SK-N-SH treated with all-trans-retinoic acid at 6 μM for 48 hours (cell line): Measurements from ENCODE around the gene PSAPL1.

ENCODE experiments used
- ATAC-seq: fragments of 200-7000 bp; cut with Tn5 transposase; 3 replicates; pipeline ENCODE4 v1.9.1; 2020; ENCODE audit warnings: mild to moderate bottlenecking, moderate library complexity
- ARNTL ChIP-seq: fragments of 450-650 bp; formaldehyde crosslinking; IDR thresholded peaks from 2 replicates; pipeline ENCODE4 v1.5.0; 2020; ENCODE audit warnings: low read depth, mild to moderate bottlenecking, moderate library complexity, borderline replicate concordance
- BACH2 ChIP-seq: fragments of 250-450 bp; sonication (Bioruptor Pico); IDR thresholded peaks from 2 replicates; pipeline ENCODE4 v1.9.0; 2021; ENCODE audit warnings: mild to moderate bottlenecking, borderline replicate concordance
- CREB5 ChIP-seq: fragments of 250-450 bp; sonication (Bioruptor Pico); IDR thresholded peaks from 2 replicates; pipeline ENCODE4 v1.5.1; 2020; ENCODE audit warnings: low read depth, mild to moderate bottlenecking, moderate library complexity
- CSDC2 ChIP-seq: fragments of 250-450 bp; sonication (Bioruptor Pico); IDR thresholded peaks from 2 replicates; pipeline ENCODE4 v1.5.0; 2020; ENCODE audit warnings: mild to moderate bottlenecking, moderate library complexity
- ESRRG ChIP-seq: fragments of 250-450 bp; sonication (Bioruptor Pico); IDR thresholded peaks from 2 replicates; pipeline ENCODE4 v1.6.1; 2021; ENCODE audit warnings: mild to moderate bottlenecking
- GLIS3 ChIP-seq: fragments of 250-450 bp; sonication (Bioruptor Pico); IDR thresholded peaks from 2 replicates; pipeline ENCODE4 v1.5.0; 2020; ENCODE audit warnings: mild to moderate bottlenecking, moderate library complexity
- ISL1 ChIP-seq: fragments of 250-450 bp; sonication (Bioruptor Pico); IDR thresholded peaks from 2 replicates; pipeline ENCODE4 v2.1.2; 2022; ENCODE audit warnings: mild to moderate bottlenecking, moderate library complexity
- OSR1 ChIP-seq: fragments of 250-450 bp; sonication (Bioruptor Pico); IDR thresholded peaks from 2 replicates; pipeline ENCODE4 v1.8.0; 2022; ENCODE audit warnings: moderate library complexity, mild to moderate bottlenecking, inconsistent platforms
- PATZ1 ChIP-seq: fragments of 250-450 bp; sonication (Bioruptor Pico); IDR thresholded peaks from 2 replicates; pipeline ENCODE4 v1.8.0; 2020; ENCODE audit warnings: mild to moderate bottlenecking, moderate library complexity, borderline replicate concordance
- POU6F1 ChIP-seq: fragments of 250-450 bp; sonication (Bioruptor Pico); IDR thresholded peaks from 2 replicates; pipeline ENCODE4 v1.8.0; 2021; ENCODE audit warnings: low read depth, mild to moderate bottlenecking, moderate library complexity, borderline replicate concordance
- PPARA ChIP-seq: fragments of 250-450 bp; sonication (Bioruptor Pico); IDR thresholded peaks from 2 replicates; pipeline ENCODE4 v1.5.0; 2020; ENCODE audit warnings: mild to moderate bottlenecking, borderline replicate concordance
- RARB ChIP-seq: fragments of 250-450 bp; sonication (Bioruptor Pico); IDR thresholded peaks from 2 replicates; pipeline ENCODE4 v1.8.0; 2021; ENCODE audit warnings: mild to moderate bottlenecking, moderate library complexity
- SNAI2 ChIP-seq: fragments of 250-450 bp; sonication (Bioruptor Pico); IDR thresholded peaks from 2 replicates; pipeline ENCODE4 v1.5.0; 2020; ENCODE audit warnings: mild to moderate bottlenecking, moderate library complexity
- TCF4 ChIP-seq: fragments of 250-450 bp; sonication (Bioruptor Pico); IDR thresholded peaks from 2 replicates; pipeline ENCODE4 v1.8.0; 2021; ENCODE audit warnings: mild to moderate bottlenecking, moderate library complexity, borderline replicate concordance
- TOX ChIP-seq: fragments of 250-450 bp; sonication (Bioruptor Pico); IDR thresholded peaks from 2 replicates; pipeline ENCODE4 v1.8.0; 2021; ENCODE audit warnings: mild to moderate bottlenecking, moderate library complexity, borderline replicate concordance
- ZFP3 ChIP-seq: fragments of 250-450 bp; sonication (Bioruptor Pico); IDR thresholded peaks from 2 replicates; pipeline ENCODE4 v1.5.0; 2020; ENCODE audit warnings: mild to moderate bottlenecking, moderate library complexity
- ZFP30 ChIP-seq: fragments of 450-650 bp; formaldehyde crosslinking; IDR thresholded peaks from 2 replicates; pipeline ENCODE4 v1.5.0; 2022; ENCODE audit warnings: mild to moderate bottlenecking, moderate library complexity
- ZNF565 ChIP-seq: fragments of 450-650 bp; formaldehyde crosslinking; conservative IDR thresholded peaks from 2 replicates; pipeline ENCODE4 v1.5.0; 2020; ENCODE audit warnings: low read depth, mild to moderate bottlenecking, moderate library complexity
- ZNF70 ChIP-seq: fragments of 450-650 bp; formaldehyde crosslinking; IDR thresholded peaks from 2 replicates; pipeline ENCODE4 v1.5.0; 2020; ENCODE audit warnings: mild to moderate bottlenecking, moderate library complexity
- ZNF8 ChIP-seq: fragments of 450-650 bp; formaldehyde crosslinking; IDR thresholded peaks from 2 replicates; pipeline ENCODE4 v1.5.0; 2020; ENCODE audit warnings: mild to moderate bottlenecking, moderate library complexity

The PSAPL1 gene

GRCh38 chr4:7470522-7471128 is 35.9 kb upstream of the PSAPL1 start (continued):
- TF ChIP-seq ZNF565 (CRISPR knock-in tag) = no peak
- no peak for TF ChIP-seq ARNTL (CRISPR knock-in tag)
- no peak for TF ChIP-seq TCF4 (CRISPR knock-in tag)
- TF ChIP-seq TOX (CRISPR knock-in tag) = no peak
- TF ChIP-seq ESRRG (CRISPR knock-in tag) = no peak
- TF ChIP-seq BACH2 (CRISPR knock-in tag) = no peak
- TF ChIP-seq OSR1 (CRISPR knock-in tag) = no peak
- no peak for TF ChIP-seq ZNF70 (CRISPR knock-in tag)
- TF ChIP-seq ZFP30 (CRISPR knock-in tag) = no peak
- TF ChIP-seq ISL1 (CRISPR knock-in tag) = no peak
- TF ChIP-seq ZNF8 (CRISPR knock-in tag) = no peak
- no peak for TF ChIP-seq SNAI2 (CRISPR knock-in tag)

GRCh38 chr4:7470111-7470510 is 35.4 kb upstream of the PSAPL1 start:
- no peak for ATAC-seq
- no peak for TF ChIP-seq RARB
- no peak for TF ChIP-seq POU6F1 (CRISPR knock-in tag)
- TF ChIP-seq BACH2 (CRISPR knock-in tag) = no peak
- no peak for TF ChIP-seq ISL1 (CRISPR knock-in tag)
- TF ChIP-seq TCF4 (CRISPR knock-in tag) = no peak
- TF ChIP-seq CREB5 = no peak
- TF ChIP-seq ZFP3 (CRISPR knock-in tag) = no peak
- no peak for TF ChIP-seq ZNF8 (CRISPR knock-in tag)
- TF ChIP-seq OSR1 (CRISPR knock-in tag) = no peak
- no peak for TF ChIP-seq PATZ1 (CRISPR knock-in tag)
- no peak for TF ChIP-seq ZNF70 (CRISPR knock-in tag)
- TF ChIP-seq CSDC2 (CRISPR knock-in tag) = no peak

GRCh38 chr4:7469023-7469422 is 34.3 kb upstream of the PSAPL1 start:
- TF ChIP-seq GLIS3 (CRISPR knock-in tag) (no peak), PPARA (CRISPR knock-in tag) (no peak), ZNF70 (CRISPR knock-in tag) (no peak), ESRRG (CRISPR knock-in tag) (no peak), ISL1 (CRISPR knock-in tag) (no peak), TOX (CRISPR knock-in tag) (no peak), CREB5 (no peak), PATZ1 (CRISPR knock-in tag) (no peak), ZNF565 (CRISPR knock-in tag) (no peak)
- no peak for ATAC-seq
